Urinary bladder (tissue), 4 donors: ENCODE measurements around the gene LSM10. TPM values are rescaled to one million over a fixed set of nuclear protein-coding genes. Genes with fewer than 3 reads are reported as not detected.

Experiments
- DNase-seq: peaks from one replicate; pipeline ENCODE4 v3.0.0-alpha.2; 2015; ENCODE audit errors: extremely low spot score
- H3K27ac ChIP-seq: one replicate; pipeline ENCODE4 v1.5.1; 2013; ENCODE audit warnings: low read depth, mild to moderate bottlenecking, moderate library complexity
- H3K36me3 ChIP-seq: one replicate; pipeline ENCODE4 v1.6.1; 2013; ENCODE audit warnings: mild to moderate bottlenecking, moderate library complexity; ENCODE audit not compliant: insufficient read depth
- H3K4me1 ChIP-seq: one replicate; pipeline ENCODE4 v1.6.1; 2013; ENCODE audit warnings: mild to moderate bottlenecking, moderate library complexity; ENCODE audit not compliant: insufficient read depth
- H3K4me3 ChIP-seq: one replicate; pipeline ENCODE4 v1.5.1; 2013; ENCODE audit warnings: low read depth, low read length
- WGBS: extraction: QIAGEN DNeasy Blood & Tissue Kit; methylation state at CpG from one replicate; pipeline ENCODE4 v1.1.7; 2013; 5-methylcytosine and 5-hydroxymethylcytosine counted together
- polyA plus RNA-seq: library from polyadenylated mRNA; stranded (reverse); fragments of 200-250 nt; gene quantifications from one replicate; pipeline ENCODE4 v1.2.3, GENCODE V29; 2013
- total RNA-seq: library from RNA; depleted of rRNA; stranded (reverse); fragments of >200 nt; gene quantifications from one replicate; pipeline ENCODE4 v1.2.3, GENCODE V29; 2014
- donor health status: healthy with polysubstance abuse.
- donor health status: healthy.

Gene LSM10
- total and polyA plus RNA-seq, 2 donors = 4.1 to 78.9 TPM

- H3K4me1 ChIP-seq = no peaks in the 10 kb centered on the region
- under 1% methylated on average over 25 of the region's 25 CpGs for WGBS
- no peaks in the 10 kb centered on the region for H3K36me3 ChIP-seq
- no peak for DNase-seq
- peak overlapping the region; percentile 85 for H3K4me3 ChIP-seq
- H3K27ac ChIP-seq = peak overlapping the region; percentile 87
Observed at GRCh38 chr1:36384542-36385409, 12.9 kb downstream of the LSM10 start.

GRCh38 chr1:36383240-36383639 lies 14.5 kb downstream of the LSM10 start:
- no peak overlapping the region for H3K4me3 ChIP-seq

GRCh38 chr1:36382669-36383068 lies 15.0 kb downstream of the LSM10 start:
- no peak for DNase-seq

More at GRCh38 chr1:36383240-36383639, 14.5 kb downstream of the LSM10 start:
- H3K4me1 ChIP-seq = no peaks in the 10 kb centered on the region
- no peak for DNase-seq
- H3K27ac ChIP-seq = no peak overlapping the region
- H3K36me3 ChIP-seq = no peaks in the 10 kb centered on the region
- WGBS = 90% methylated on average over 4 of the region's 4 CpGs

GRCh38 chr1:36382231-36382630 lies 15.5 kb downstream of the LSM10 start:
- Histone ChIP-seq H3K4me3 (no peak overlapping the region), H3K36me3 (no peaks in the 10 kb centered on the region), H3K27ac (no peak overlapping the region), H3K4me1 (no peaks in the 10 kb centered on the region)
- no peak for DNase-seq
- 88% methylated on average over 9 of the region's 9 CpGs for WGBS

More at GRCh38 chr1:36382669-36383068, 15.0 kb downstream of the LSM10 start:
- WGBS = 98% methylated on average over 4 of the region's 4 CpGs
- Histone ChIP-seq H3K4me3 (no peak overlapping the region), H3K36me3 (no peaks in the 10 kb centered on the region), H3K4me1 (no peaks in the 10 kb centered on the region), H3K27ac (no peak overlapping the region)

- no peak overlapping the region for H3K4me3 ChIP-seq
- no peak overlapping the region for H3K27ac ChIP-seq
- WGBS = 94% methylated on average over 5 of the region's 5 CpGs
- H3K36me3 ChIP-seq = no peaks in the 10 kb centered on the region
- no peak for DNase-seq
- no peaks in the 10 kb centered on the region for H3K4me1 ChIP-seq
Observed at GRCh38 chr1:36381405-36381804, 16.3 kb downstream of the LSM10 start.

- no peaks in the 10 kb centered on the region for H3K4me1 ChIP-seq
- no peak overlapping the region for H3K27ac ChIP-seq
- no peak overlapping the region for H3K4me3 ChIP-seq
- H3K36me3 ChIP-seq = no peaks in the 10 kb centered on the region
- no peak for DNase-seq
- 74% methylated on average over 3 of the region's 3 CpGs for WGBS
Observed at GRCh38 chr1:36380782-36381181, 16.9 kb downstream of the LSM10 start.

- Histone ChIP-seq H3K4me1 (no peaks in the 10 kb centered on the region), H3K36me3 (no peaks in the 10 kb centered on the region), H3K27ac (no peak overlapping the region), H3K4me3 (no peak overlapping the region)
- DNase-seq = no peak
- WGBS = 80% methylated on average over 5 of the region's 5 CpGs
Observed at GRCh38 chr1:36380143-36380619, 17.5 kb downstream of the LSM10 start.

GRCh38 chr1:36377791-36378492 lies 19.8 kb downstream of the LSM10 start:
- Histone ChIP-seq H3K36me3 (no peaks in the 10 kb centered on the region), H3K4me1 (no peaks in the 10 kb centered on the region), H3K4me3 (no peak overlapping the region), H3K27ac (no peak overlapping the region)
- DNase-seq = no peak
- WGBS = 77% methylated on average over 4 of the region's 4 CpGs

- WGBS = 80% methylated on average over 3 of the region's 3 CpGs
- H3K4me1 ChIP-seq = no peaks in the 10 kb centered on the region
Observed at GRCh38 chr1:36372617-36373016, 25.1 kb downstream of the LSM10 start.

GRCh38 chr1:36369061-36369861 lies 28.4 kb downstream of the LSM10 start:
- no peak overlapping the region for H3K27ac ChIP-seq
- no peaks in the 10 kb centered on the region for H3K36me3 ChIP-seq
- 57% methylated on average over 7 of the region's 7 CpGs for WGBS
- no peak overlapping the region for H3K4me3 ChIP-seq
- no peaks in the 10 kb centered on the region for H3K4me1 ChIP-seq
- DNase-seq = no peak

More at GRCh38 chr1:36372617-36373016, 25.1 kb downstream of the LSM10 start:
- Histone ChIP-seq H3K36me3 (no peaks in the 10 kb centered on the region), H3K4me3 (no peak overlapping the region), H3K27ac (no peak overlapping the region)
- DNase-seq = no peak

- H3K36me3 ChIP-seq = no peaks in the 10 kb centered on the region
- no peak for DNase-seq
- no peak overlapping the region for H3K27ac ChIP-seq
- 83% methylated on average over 4 of the region's 4 CpGs for WGBS
- H3K4me3 ChIP-seq = no peak overlapping the region
- no peaks in the 10 kb centered on the region for H3K4me1 ChIP-seq
Observed at GRCh38 chr1:36367798-36368197, 29.9 kb downstream of the LSM10 start.

GRCh38 chr1:36367066-36367465 lies 30.6 kb downstream of the LSM10 start:
- Histone ChIP-seq H3K27ac (no peak overlapping the region), H3K4me1 (no peaks in the 10 kb centered on the region), H3K36me3 (no peaks in the 10 kb centered on the region), H3K4me3 (no peak overlapping the region)
- DNase-seq = no peak
- 84% methylated on average over 5 of the region's 5 CpGs for WGBS

- no peaks in the 10 kb centered on the region for H3K4me1 ChIP-seq
- no peak for DNase-seq
- peak overlapping the region; percentile 14 for H3K27ac ChIP-seq
- H3K36me3 ChIP-seq = no peaks in the 10 kb centered on the region
- no peak overlapping the region for H3K4me3 ChIP-seq
- WGBS = 33% methylated on average over 18 of the region's 18 CpGs
Observed at GRCh38 chr1:36366091-36366661, 31.5 kb downstream of the LSM10 start.
